GM12878 (cell line): Measurements from ENCODE around the gene KIF20B. TPM values are rescaled to one million over a fixed set of nuclear protein-coding genes. Genes with fewer than 3 reads are reported as not detected.
A peak's percentile ranks its signal among the peaks of the same experiment; 100 is the strongest.

ENCODE experiments used
- CHD2 ChIP-seq: IDR thresholded peaks from 2 replicates; pipeline ENCODE4 v1.6.1; 2011; ENCODE audit warnings: low read depth, low read length, improper control_type of control experiment, borderline replicate concordance
- HCFC1 ChIP-seq: fragments of 150-350 bp; IDR thresholded peaks from 2 replicates; pipeline ENCODE4 v1.6.1; 2014; ENCODE audit warnings: low read length
- HDGF ChIP-seq: fragments of 450-650 bp; IDR thresholded peaks from 2 replicates; pipeline ENCODE4 v1.6.1; 2016; ENCODE audit warnings: antibody characterized with exemption
- IKZF1 ChIP-seq: fragments of 450-650 bp; conservative IDR thresholded peaks from 2 replicates; pipeline ENCODE4 v1.6.1; 2017; ENCODE audit warnings: antibody characterized with exemption, mild to moderate bottlenecking
- MYC ChIP-seq: IDR thresholded peaks from 2 replicates; pipeline ENCODE4 v1.6.1; 2011; ENCODE audit warnings: mild to moderate bottlenecking, low read length, moderate library complexity, inconsistent platforms; ENCODE audit not compliant: insufficient read depth, insufficient replicate concordance, insufficient read length, severe bottlenecking
- NR2C2 ChIP-seq: IDR thresholded peaks from 2 replicates; pipeline ENCODE4 v1.6.1; 2011; ENCODE audit warnings: borderline replicate concordance, low read depth; ENCODE audit not compliant: control insufficient read depth, insufficient read length
- PAX5 ChIP-seq: IDR thresholded peaks from 2 replicates; pipeline ENCODE4 v1.6.1; 2011; ENCODE audit warnings: low read depth, low read length, borderline replicate concordance
- RELA ChIP-seq: fragments of 450-650 bp; IDR thresholded peaks from 2 replicates; pipeline ENCODE4 v1.8.0; 2014; ENCODE audit warnings: borderline replicate concordance; ENCODE audit not compliant: partially characterized antibody
- TCF3 ChIP-seq: IDR thresholded peaks from 2 replicates; pipeline ENCODE4 v1.6.1; 2012; ENCODE audit warnings: low read depth, mild to moderate bottlenecking, low read length, borderline replicate concordance; ENCODE audit not compliant: insufficient read depth
- ZSCAN29 ChIP-seq: fragments of 450-650 bp; IDR thresholded peaks from 2 replicates; pipeline ENCODE4 v1.6.1; 2017; ENCODE audit warnings: mild to moderate bottlenecking, moderate library complexity
- polyA plus RNA-seq, 11 experiments: library from polyadenylated mRNA; depleted of rRNA in 4 of 11; unstranded in 6 of 11; stranded (reverse) in 5 of 11; fragments of >200 nt; fragmentation: Nextera tagmentation in 4 of 11; fragmentation: Illumina TruSeq in 1 of 11; extraction: Ambion mirVana in 4 of 11; extraction: Trizol in 1 of 11; gene quantifications; 1 replicate in 1 of 11; 2 replicates in 10 of 11; pipeline versions ENCODE4 v1.2.1 to v1.2.3, GENCODE V29; 2011 to 2016; ENCODE audit warnings: inconsistent platforms in 2 of 11, missing spikeins in 2 of 11, low read depth in 1 of 11
- total RNA-seq, 4 experiments: library from RNA; depleted of rRNA in 3 of 4; stranded (reverse); fragments of >200 nt in 3 of 4; fragmentation: Illumina TruSeq in 1 of 4; extraction: Trizol in 1 of 4; gene quantifications; 2 replicates each; pipeline versions ENCODE4 v1.2.1 to v1.2.3, GENCODE V29; 2013 to 2021
- TF ChIP-seq, protein P1 (sequence below): fragments of 450-650 bp; IDR thresholded peaks from 2 replicates; pipeline ENCODE4 v1.6.1; 2017; ENCODE audit warnings: low read depth, mild to moderate bottlenecking, moderate library complexity
- TF ChIP-seq, protein P2 (sequence below): fragments of 450-650 bp; IDR thresholded peaks from 2 replicates; pipeline ENCODE4 v1.6.1; 2017; ENCODE audit warnings: mild to moderate bottlenecking
- TF ChIP-seq, protein P3 (sequence below): fragments of 450-650 bp; IDR thresholded peaks from 2 replicates; pipeline ENCODE4 v1.6.1; 2017; ENCODE audit warnings: mild to moderate bottlenecking, low read depth, inconsistent platforms; ENCODE audit not compliant: poor library complexity, severe bottlenecking
- TF ChIP-seq, protein P4 (sequence below): IDR thresholded peaks from 2 replicates; pipeline ENCODE4 v1.6.1; 2011; ENCODE audit warnings: low read depth, low read length, improper control_type of control experiment, borderline replicate concordance
- TF ChIP-seq, protein P5 (sequence below): IDR thresholded peaks from 2 replicates; pipeline ENCODE4 v1.6.1; 2012; ENCODE audit warnings: low read depth, low read length, improper control_type of control experiment

KIF20B gene
- total and polyA plus RNA-seq, 10 of the 15 experiments (the other 5 are each of a cell fraction or from before 2014, with no cell fraction given) = 15.6 to 67.7 (median 44.3) TPM

DNA sequence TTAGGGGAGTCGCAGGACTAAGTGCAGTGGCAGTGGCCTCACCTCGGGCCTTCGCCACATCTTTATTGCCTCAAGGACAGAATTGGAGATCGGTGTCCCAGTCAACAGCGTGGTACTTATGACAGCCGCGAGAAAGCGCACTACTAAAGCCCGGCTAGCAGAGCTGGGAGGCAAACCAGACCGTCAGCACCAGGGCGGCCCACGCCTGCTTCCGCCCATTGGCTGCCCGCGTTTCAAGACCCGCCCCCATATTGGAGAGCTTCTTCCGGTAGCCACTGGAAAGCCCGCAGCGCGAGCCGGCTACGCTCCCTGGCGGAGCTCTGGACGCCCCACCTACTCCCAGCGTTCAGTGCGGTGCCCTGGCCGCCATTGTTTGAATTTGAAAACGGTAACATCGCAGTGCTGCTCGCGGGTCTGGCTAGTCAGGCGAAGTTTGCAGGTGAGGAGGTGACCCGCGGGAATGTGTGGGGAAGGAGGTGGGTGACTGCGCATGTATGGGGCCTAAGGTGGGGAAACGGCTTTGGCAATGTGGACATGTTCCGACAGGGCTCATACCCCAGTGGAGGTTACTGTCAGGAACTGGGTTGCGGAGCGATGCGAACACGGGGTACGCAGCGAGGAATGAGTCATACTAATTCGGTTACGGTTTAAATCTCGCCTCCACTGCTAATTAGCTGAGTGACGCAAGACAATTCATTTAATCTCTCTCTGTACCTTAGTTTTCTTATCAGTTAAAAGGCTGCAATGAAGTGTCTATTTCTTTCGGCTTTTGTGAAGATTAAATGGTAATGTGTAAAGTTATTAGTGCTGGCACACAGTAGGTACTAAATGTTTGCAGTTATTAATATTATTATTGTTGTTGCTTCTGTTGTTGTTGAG lies at the start of gene KIF20B (continued):
- TF ChIP-seq, protein P1, sequence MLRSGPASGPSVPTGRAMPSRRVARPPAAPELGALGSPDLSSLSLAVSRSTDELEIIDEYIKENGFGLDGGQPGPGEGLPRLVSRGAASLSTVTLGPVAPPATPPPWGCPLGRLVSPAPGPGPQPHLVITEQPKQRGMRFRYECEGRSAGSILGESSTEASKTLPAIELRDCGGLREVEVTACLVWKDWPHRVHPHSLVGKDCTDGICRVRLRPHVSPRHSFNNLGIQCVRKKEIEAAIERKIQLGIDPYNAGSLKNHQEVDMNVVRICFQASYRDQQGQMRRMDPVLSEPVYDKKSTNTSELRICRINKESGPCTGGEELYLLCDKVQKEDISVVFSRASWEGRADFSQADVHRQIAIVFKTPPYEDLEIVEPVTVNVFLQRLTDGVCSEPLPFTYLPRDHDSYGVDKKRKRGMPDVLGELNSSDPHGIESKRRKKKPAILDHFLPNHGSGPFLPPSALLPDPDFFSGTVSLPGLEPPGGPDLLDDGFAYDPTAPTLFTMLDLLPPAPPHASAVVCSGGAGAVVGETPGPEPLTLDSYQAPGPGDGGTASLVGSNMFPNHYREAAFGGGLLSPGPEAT = peak; percentile 74
- TF ChIP-seq, protein P2, sequence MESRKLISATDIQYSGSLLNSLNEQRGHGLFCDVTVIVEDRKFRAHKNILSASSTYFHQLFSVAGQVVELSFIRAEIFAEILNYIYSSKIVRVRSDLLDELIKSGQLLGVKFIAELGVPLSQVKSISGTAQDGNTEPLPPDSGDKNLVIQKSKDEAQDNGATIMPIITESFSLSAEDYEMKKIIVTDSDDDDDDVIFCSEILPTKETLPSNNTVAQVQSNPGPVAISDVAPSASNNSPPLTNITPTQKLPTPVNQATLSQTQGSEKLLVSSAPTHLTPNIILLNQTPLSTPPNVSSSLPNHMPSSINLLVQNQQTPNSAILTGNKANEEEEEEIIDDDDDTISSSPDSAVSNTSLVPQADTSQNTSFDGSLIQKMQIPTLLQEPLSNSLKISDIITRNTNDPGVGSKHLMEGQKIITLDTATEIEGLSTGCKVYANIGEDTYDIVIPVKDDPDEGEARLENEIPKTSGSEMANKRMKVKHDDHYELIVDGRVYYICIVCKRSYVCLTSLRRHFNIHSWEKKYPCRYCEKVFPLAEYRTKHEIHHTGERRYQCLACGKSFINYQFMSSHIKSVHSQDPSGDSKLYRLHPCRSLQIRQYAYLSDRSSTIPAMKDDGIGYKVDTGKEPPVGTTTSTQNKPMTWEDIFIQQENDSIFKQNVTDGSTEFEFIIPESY = no peak
- TF ChIP-seq TCF3 (no peak), ZSCAN29 (no peak), HDGF (peak; percentile 83), RELA (peak; percentile 48), IKZF1 (peak; percentile 75), NR2C2 (no peak), PAX5 (peak; percentile 69; the same call in 1 of the 2 replicates), MYC (no peak), CHD2 (peak; percentile 79; the same call in 1 of the 2 replicates), HCFC1 (peak; percentile 32; the same call in 1 of the 2 replicates)
- TF ChIP-seq, protein P3, sequence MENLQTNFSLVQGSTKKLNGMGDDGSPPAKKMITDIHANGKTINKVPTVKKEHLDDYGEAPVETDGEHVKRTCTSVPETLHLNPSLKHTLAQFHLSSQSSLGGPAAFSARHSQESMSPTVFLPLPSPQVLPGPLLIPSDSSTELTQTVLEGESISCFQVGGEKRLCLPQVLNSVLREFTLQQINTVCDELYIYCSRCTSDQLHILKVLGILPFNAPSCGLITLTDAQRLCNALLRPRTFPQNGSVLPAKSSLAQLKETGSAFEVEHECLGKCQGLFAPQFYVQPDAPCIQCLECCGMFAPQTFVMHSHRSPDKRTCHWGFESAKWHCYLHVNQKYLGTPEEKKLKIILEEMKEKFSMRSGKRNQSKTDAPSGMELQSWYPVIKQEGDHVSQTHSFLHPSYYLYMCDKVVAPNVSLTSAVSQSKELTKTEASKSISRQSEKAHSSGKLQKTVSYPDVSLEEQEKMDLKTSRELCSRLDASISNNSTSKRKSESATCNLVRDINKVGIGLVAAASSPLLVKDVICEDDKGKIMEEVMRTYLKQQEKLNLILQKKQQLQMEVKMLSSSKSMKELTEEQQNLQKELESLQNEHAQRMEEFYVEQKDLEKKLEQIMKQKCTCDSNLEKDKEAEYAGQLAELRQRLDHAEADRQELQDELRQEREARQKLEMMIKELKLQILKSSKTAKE = no peak
- TF ChIP-seq, protein P4, sequence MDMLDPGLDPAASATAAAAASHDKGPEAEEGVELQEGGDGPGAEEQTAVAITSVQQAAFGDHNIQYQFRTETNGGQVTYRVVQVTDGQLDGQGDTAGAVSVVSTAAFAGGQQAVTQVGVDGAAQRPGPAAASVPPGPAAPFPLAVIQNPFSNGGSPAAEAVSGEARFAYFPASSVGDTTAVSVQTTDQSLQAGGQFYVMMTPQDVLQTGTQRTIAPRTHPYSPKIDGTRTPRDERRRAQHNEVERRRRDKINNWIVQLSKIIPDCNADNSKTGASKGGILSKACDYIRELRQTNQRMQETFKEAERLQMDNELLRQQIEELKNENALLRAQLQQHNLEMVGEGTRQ = no peak
- TF ChIP-seq, protein P5, sequence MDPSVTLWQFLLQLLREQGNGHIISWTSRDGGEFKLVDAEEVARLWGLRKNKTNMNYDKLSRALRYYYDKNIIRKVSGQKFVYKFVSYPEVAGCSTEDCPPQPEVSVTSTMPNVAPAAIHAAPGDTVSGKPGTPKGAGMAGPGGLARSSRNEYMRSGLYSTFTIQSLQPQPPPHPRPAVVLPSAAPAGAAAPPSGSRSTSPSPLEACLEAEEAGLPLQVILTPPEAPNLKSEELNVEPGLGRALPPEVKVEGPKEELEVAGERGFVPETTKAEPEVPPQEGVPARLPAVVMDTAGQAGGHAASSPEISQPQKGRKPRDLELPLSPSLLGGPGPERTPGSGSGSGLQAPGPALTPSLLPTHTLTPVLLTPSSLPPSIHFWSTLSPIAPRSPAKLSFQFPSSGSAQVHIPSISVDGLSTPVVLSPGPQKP = peak; percentile 86
